Transverse colon (tissue), 4 donors: Measurements from ENCODE around the gene CISH. TPM values are rescaled to one million over a fixed set of nuclear protein-coding genes. Genes with fewer than 3 reads are reported as not detected.

ENCODE experiments used
- DNase-seq: peaks from one replicate; pipeline ENCODE4 v3.0.0-alpha.2; 2019
- H3K27ac ChIP-seq, 4 donors: fragments of 200-600 bp; sonication (generic); 2 replicates each; pipeline ENCODE4 v1.5.1; 2016 to 2018; ENCODE audit warnings: inconsistent platforms in 4 of 4
- H3K27me3 ChIP-seq: fragments of 200-600 bp; sonication (generic); 2 replicates; pipeline ENCODE4 v1.5.1; 2017; ENCODE audit warnings: inconsistent platforms
- H3K36me3 ChIP-seq, 4 donors: fragments of 200-600 bp; sonication (generic); 2 replicates each; pipeline ENCODE4 v1.5.1; 2017 to 2019; ENCODE audit warnings: inconsistent platforms in 4 of 4
- H3K4me1 ChIP-seq, 4 donors: fragments of 200-600 bp; sonication (generic); 2 replicates each; pipeline ENCODE4 v1.5.1; 2017 to 2020; ENCODE audit warnings: inconsistent platforms in 4 of 4
- H3K4me3 ChIP-seq, 4 donors: fragments of 200-600 bp; sonication (generic); 1 replicate in 1 of 4; 2 replicates in 3 of 4; pipeline versions ENCODE4 v1.5.1 to v1.6.1; 2017 to 2019; ENCODE audit warnings: inconsistent platforms in 4 of 4
- H3K9me3 ChIP-seq, 2 donors: fragments of 200-600 bp; sonication (generic); 2 replicates each; pipeline ENCODE4 v1.5.1; 2017 to 2019; ENCODE audit warnings: inconsistent platforms in 2 of 2
- CTCF ChIP-seq, 5 experiments: fragments of 200-600 bp in 3 of 5; fragments of 450-650 bp in 2 of 5; sonication (generic) in 3 of 5; IDR thresholded peaks; 1 replicate in 2 of 5; 2 replicates in 3 of 5; pipeline ENCODE4 v1.5.1; 2016 to 2017; ENCODE audit warnings: antibody characterized with exemption in 5 of 5, inconsistent platforms in 3 of 5, mild to moderate bottlenecking in 2 of 5, moderate library complexity in 1 of 5
- EP300 ChIP-seq: sonication (generic); formaldehyde crosslinking; IDR thresholded peaks from one replicate; pipeline ENCODE4 v1.6.1; 2017; ENCODE audit warnings: antibody characterized with exemption, low read depth
- POLR2A ChIP-seq: fragments of 450-650 bp; IDR thresholded peaks from one replicate; pipeline ENCODE4 v1.6.1; 2016; ENCODE audit warnings: antibody characterized with exemption, mild to moderate bottlenecking, moderate library complexity
- POLR2AphosphoS5 ChIP-seq, 3 donors: sonication (generic); formaldehyde crosslinking; IDR thresholded peaks; one replicate each; pipeline ENCODE4 v1.6.1; 2016; ENCODE audit warnings: antibody characterized with exemption in 3 of 3
- WGBS, 2 donors: methylation state at CpG; one replicate each; pipeline ENCODE4 v1.1.5; 2018; ENCODE audit warnings: low coverage in 1 of 2; 5-methylcytosine and 5-hydroxymethylcytosine counted together
- in situ Hi-C, 4 donors: fragments of 200-750 bp; cut with MboI; loops; one replicate each; pipeline versions ENCODE4 v1.15.0 to v1.15.1; 2017; ENCODE audit warnings: low sequenced_read_pairs in 3 of 4, low pct_ligation_motif_present in 1 of 4, low pct_unique_long_range_greater_than_20kb in 1 of 4
- intact Hi-C: fragments of 100-400 bp; cut with DNase I; formaldehyde crosslinking; loops from one replicate; pipeline ENCODE4 v1.15.1; 2023; ENCODE audit warnings: low total_unique reads
- total RNA-seq, 4 donors: library from RNA; depleted of rRNA; stranded (reverse); fragments of >200 nt; gene quantifications; one replicate each; pipeline ENCODE4 v1.1.0, GENCODE V29; 2016

Gene CISH
- total RNA-seq, 4 donors from 2014 or later, result 3.0 to 15.9 (median 9.2) TPM

- Histone ChIP-seq H3K36me3 (no peaks in the 10 kb centered on the region), H3K27me3 (no peaks in the 10 kb centered on the region), H3K4me1 (no peaks in the 10 kb centered on the region), H3K27ac (no peak overlapping the region), H3K4me3 (no peak overlapping the region), H3K9me3 (no peaks in the 10 kb centered on the region)
- 67 to 92% methylated on average over 1 to 3 of the region's 3 CpGs for WGBS, 2 donors
- in situ Hi-C loops, result no loop called here
- intact Hi-C loops, result no loop called here
- no peak for DNase-seq
- TF ChIP-seq EP300, result no peak
- TF ChIP-seq POLR2AphosphoS5 (IDR thresholded peaks at IDR 0.05), result no peak
These were observed 46.2 kb upstream of the CISH start for GRCh38 chr3:50657816-50658215.

GRCh38 chr3:50657407-50657806, 45.8 kb upstream of the CISH start:
- H3K27me3 ChIP-seq, result no peaks in the 10 kb centered on the region
- H3K9me3 ChIP-seq, result no peaks in the 10 kb centered on the region
- WGBS, 2 donors, result 83 to 92% methylated on average over 1 to 5 of the region's 5 CpGs
- no peak overlapping the region for H3K27ac ChIP-seq
- TF ChIP-seq POLR2A (no peak), EP300 (no peak), CTCF (IDR thresholded peaks at IDR 0.05) (no peak), POLR2AphosphoS5 (IDR thresholded peaks at IDR 0.05) (no peak)
- in situ Hi-C loops (no loop called here), intact Hi-C loops (no loop called here)
- H3K36me3 ChIP-seq, result no peaks in the 10 kb centered on the region
- H3K4me1 ChIP-seq, result no peaks in the 10 kb centered on the region
- H3K4me3 ChIP-seq, result no peak overlapping the region
- no peak for DNase-seq

GRCh38 chr3:50656417-50657195, 45.0 kb upstream of the CISH start:
- 54% methylated on average over 8 of the region's 8 CpGs; no CpG with 5 or more reads in 1 of the 2 donors for WGBS, 2 donors
- no peak for DNase-seq
- intact Hi-C loops (no loop called here), in situ Hi-C loops (no loop called here)
- H3K9me3 ChIP-seq, result no peaks in the 10 kb centered on the region
- H3K36me3 ChIP-seq, result no peaks in the 10 kb centered on the region
- TF ChIP-seq CTCF (IDR thresholded peaks at IDR 0.05) (no peak), EP300 (no peak), POLR2AphosphoS5 (IDR thresholded peaks at IDR 0.05) (no peak), POLR2A (no peak)
- no peak overlapping the region for H3K27ac ChIP-seq
- H3K4me1 ChIP-seq, result no peaks in the 10 kb centered on the region
- H3K27me3 ChIP-seq, result no peaks in the 10 kb centered on the region
- no peak overlapping the region for H3K4me3 ChIP-seq

- no peak overlapping the region for H3K4me3 ChIP-seq
- DNase-seq, result no peak
- no peaks in the 10 kb centered on the region for H3K27me3 ChIP-seq
- H3K9me3 ChIP-seq, result no peaks in the 10 kb centered on the region
- intact Hi-C loops, result no loop called here
- in situ Hi-C loops, result no loop called here
- WGBS, 2 donors, result 73% methylated on average over 2 of the region's 3 CpGs; no CpG with 5 or more reads in 1 of the 2 donors
- H3K27ac ChIP-seq, result no peak overlapping the region
- no peak for TF ChIP-seq POLR2A
- no peak for TF ChIP-seq EP300
- no peak for TF ChIP-seq POLR2AphosphoS5 (IDR thresholded peaks at IDR 0.05)
- TF ChIP-seq CTCF (IDR thresholded peaks at IDR 0.05), result no peak
- H3K4me1 ChIP-seq, result no peaks in the 10 kb centered on the region
- no peaks in the 10 kb centered on the region for H3K36me3 ChIP-seq
These were observed 43.6 kb upstream of the CISH start for GRCh38 chr3:50655009-50655830.
